ENCODE data around the gene SLC26A2. TPM values are rescaled to one million over a fixed set of nuclear protein-coding genes. Genes with fewer than 3 reads are reported as not detected.
"Not testable (repeated sequence)": the region's sequence is repeated elsewhere in the genome, so short reads cannot be mapped to it uniquely, and the experiment has no call there.

SLC26A2 gene
- total and polyA plus RNA-seq, 2 of the 8 experiments (the other 6 are each of a cell fraction or from before 2014, with no cell fraction given), result 3.7 to 11.4 TPM

GRCh38 chr5:150026682-150027172 lies 66.2 kb downstream of the SLC26A2 start (continued):
- no peak for TF ChIP-seq PHF8 (conservative IDR thresholded peaks at IDR 0.05; ENCODE audit: low read depth, low read length)
- TF ChIP-seq POLR2AphosphoS5 (IDR thresholded peaks at IDR 0.05; ENCODE audit: low read depth, low read length), result no peak
- no peak for TF ChIP-seq NANOG (IDR thresholded peaks at IDR 0.05; ENCODE audit: insufficient read depth, low read depth, low read length, poor library complexity, severe bottlenecking)
- no peak for TF ChIP-seq SIRT6 (IDR thresholded peaks at IDR 0.05; ENCODE audit: low read length)
- no peak for TF ChIP-seq CBX8 (IDR thresholded peaks at IDR 0.05; ENCODE audit: borderline replicate concordance, low read depth, low read length)

- WGBS, 2 experiments (ENCODE audit: extremely low coverage in 1 of 2, insufficient coverage in 1 of 2, insufficient read length in 1 of 2, insufficient replicate concordance in 2 of 2, low coverage in 1 of 2, low lambda C conversion rate in 2 of 2, missing lambda C conversion rate in 1 of 2), result 59% methylated on average over 1 of the region's 1 CpG; no CpG with 5 or more reads in 1 of the 2 experiments
- not testable (repeated sequence) for H3K4me2 ChIP-seq (ENCODE audit: insufficient read depth in 1 of 2, low read depth in 2 of 2, low read length in 2 of 2); H2AK5ac ChIP-seq (ENCODE audit: low read depth, low read length); H4K5ac ChIP-seq (ENCODE audit: insufficient read length, low read depth, low read length); H3K4me3 ChIP-seq (ENCODE audit: extremely low read depth in 1 of 4, insufficient read depth in 2 of 4, low read depth in 3 of 4, low read length in 4 of 4); H3K79me1 ChIP-seq (ENCODE audit: low read depth, low read length); H2BK15ac ChIP-seq (ENCODE audit: low read length); H3K79me2 ChIP-seq (ENCODE audit: control insufficient read depth in 1 of 2, insufficient read depth in 2 of 2, low read length in 2 of 2); H3K18ac ChIP-seq (ENCODE audit: extremely low read depth, low read length); H3K4ac ChIP-seq (replicated peaks; ENCODE audit: insufficient read length, low read depth, low read length); H3K56ac ChIP-seq (replicated peaks; ENCODE audit: insufficient read length, low read depth, low read length); DNase-seq (ENCODE audit: low read depth in 1 of 2, low spot score in 2 of 2); H3K4me1 ChIP-seq (replicated peaks in 1 of 4; ENCODE audit: control insufficient read depth in 3 of 4, insufficient read depth in 4 of 4, low read length in 3 of 4); H3K14ac ChIP-seq (ENCODE audit: insufficient read length); H4K20me1 ChIP-seq (replicated peaks in 1 of 2; ENCODE audit: control insufficient read depth in 1 of 2, insufficient read depth in 2 of 2, low read length in 2 of 2); H3K9me3 ChIP-seq (ENCODE audit: insufficient read depth in 2 of 2, low read depth in 1 of 2, low read length in 1 of 2); H4K8ac ChIP-seq (ENCODE audit: extremely low read depth, insufficient read depth, low read length); H3K27me3 ChIP-seq (replicated peaks in 1 of 4; ENCODE audit: control insufficient read depth in 3 of 4, extremely low read depth in 1 of 4, insufficient read depth in 3 of 4, low read length in 3 of 4); FAIRE-seq; H2BK120ac ChIP-seq (replicated peaks; ENCODE audit: low read depth, low read length); H3K9ac ChIP-seq (replicated peaks in 1 of 4; ENCODE audit: extremely low read depth in 1 of 4, low read depth in 3 of 4, low read length in 3 of 4); H4K91ac ChIP-seq (replicated peaks; ENCODE audit: insufficient read length, low read length); H3K27ac ChIP-seq (ENCODE audit: low read depth, low read length); H2AFZ ChIP-seq (ENCODE audit: low read length); H2BK5ac ChIP-seq (ENCODE audit: low read depth, low read length); H3K23me2 ChIP-seq (ENCODE audit: low read depth, low read length); H3K23ac ChIP-seq (ENCODE audit: insufficient read length); H2BK12ac ChIP-seq (ENCODE audit: low read depth, low read length); H2BK20ac ChIP-seq (ENCODE audit: low read length)
- H3K36me3 ChIP-seq (ENCODE audit: control insufficient read depth in 2 of 4, insufficient read depth in 4 of 4, low read length in 3 of 4), result peaks cover 10 to 68% (median 44%) of the 10 kb centered on the region in 4 experiments; a peak in 7 of 8 replicates
- ChIA-PET CTCF (ENCODE audit: partially characterized antibody) (interaction anchor here (0.9 to 2.1 kb wide), 2 partner anchors 10 to 17 kb away, joined by 3 to 5 read pairs; no protein-coding TSS in a partner anchor), POLR2A (ENCODE audit: partially characterized antibody) (interaction anchor here (0.6 kb wide), 1 partner anchor 327 kb away, joined by 3 read pairs; no protein-coding TSS in a partner anchor)
Observed at GRCh38 chr5:150028047-150028446, 67.5 kb downstream of the SLC26A2 start.
